ENCODE data around the gene KCNC4. TPM values are rescaled to one million over a fixed set of nuclear protein-coding genes. Genes with fewer than 3 reads are reported as not detected.

Gene KCNC4
- 2.2 to 4.1 TPM (median 3.7 TPM) in 5 replicates for total RNA-seq (2022; extraction: Qiagen RNA extraction)

GRCh38 chr1:110209715-110210603 lies at the start of gene KCNC4:
Gene KCNC4 (plus strand): TSS chr1:110210314. CDS start chr1:110211500, 1,186 bp downstream.

Other genes with a start within 250 kb of the KCNC4 start
- gene AHCYL1, start 225.5 kb upstream of the KCNC4 start, total RNA-seq (2022; extraction: Qiagen RNA extraction): 44.4 to 55.4 TPM (median 50.5 TPM) in 5 replicates
- gene STRIP1, start 175.7 kb upstream of the KCNC4 start, total RNA-seq (2022; extraction: Qiagen RNA extraction): 10.1 to 12.8 TPM (median 12.7 TPM) in 5 replicates
- gene ALX3, start 139.6 kb upstream of the KCNC4 start, total RNA-seq (2022; extraction: Qiagen RNA extraction): not detected in 5 replicates
- not detected in 5 replicates for gene UBL4B, start 97.9 kb upstream of the KCNC4 start, total RNA-seq (2022; extraction: Qiagen RNA extraction)
- 4.1 to 5.9 TPM (median 5.6 TPM) in 5 replicates for gene SLC6A17, start 59.8 kb upstream of the KCNC4 start, total RNA-seq (2022; extraction: Qiagen RNA extraction)
- 5.9 to 9.4 TPM (median 8.1 TPM) in 5 replicates for gene RBM15, start 129.1 kb downstream of the KCNC4 start, total RNA-seq (2022; extraction: Qiagen RNA extraction)
- 25.7 to 37.3 TPM (median 31.4 TPM) in 5 replicates for gene SLC16A4, start 180.7 kb downstream of the KCNC4 start, total RNA-seq (2022; extraction: Qiagen RNA extraction)
- 179 to 197 TPM (median 184 TPM) in 5 replicates for gene LAMTOR5, start 197.4 kb downstream of the KCNC4 start, total RNA-seq (2022; extraction: Qiagen RNA extraction)
- gene PROK1, start 240.8 kb downstream of the KCNC4 start, total RNA-seq (2022; extraction: Qiagen RNA extraction): not detected in 5 replicates

Measured in A549 treated with Mapracorat at 1 μM for 4 hours (cell line).